ENCODE measurements around the gene NCBP3. TPM values are rescaled to one million over a fixed set of nuclear protein-coding genes. Genes with fewer than 3 reads are reported as not detected.
A peak's percentile ranks its signal among the peaks of the same experiment; 100 is the strongest.

The NCBP3 gene
- total RNA-seq, 5 donors from 2014 or later (not counting 1 experiment from before 2014, with no cell fraction given) = 35.6 to 55.5 (median 46.7) TPM

DNA sequence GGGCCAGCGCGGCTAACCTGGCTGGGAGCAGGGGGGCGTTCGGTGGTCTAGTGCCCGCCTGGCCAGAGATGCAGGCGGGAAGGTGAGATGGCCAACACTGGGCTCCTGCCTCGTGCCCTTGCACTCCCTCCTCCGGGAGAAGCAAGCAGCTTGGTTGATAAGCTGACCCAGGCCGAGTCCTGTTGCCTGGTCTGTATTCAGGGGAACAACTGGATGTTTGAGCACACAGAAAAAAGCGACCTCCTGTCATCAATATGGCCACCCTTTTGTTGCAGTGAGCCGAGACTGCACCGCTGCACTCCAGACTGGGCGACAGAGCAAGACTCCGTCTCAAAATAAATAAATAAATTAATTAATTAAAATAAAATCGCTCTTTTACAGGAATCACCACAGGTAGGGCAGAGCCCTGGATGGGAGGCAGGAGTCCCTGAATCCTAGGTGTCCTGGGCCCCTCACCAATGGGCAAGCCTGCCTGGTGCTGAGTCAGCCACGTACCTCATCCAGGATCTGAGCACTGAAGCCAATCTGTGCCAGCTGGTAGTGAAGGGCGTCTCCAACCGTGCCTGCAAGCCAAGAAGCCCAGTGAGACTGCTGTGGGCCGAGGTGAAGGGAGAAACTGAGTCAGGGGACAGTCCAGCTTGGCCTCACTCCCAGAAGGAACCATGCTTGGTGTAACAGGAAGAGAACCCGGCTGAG, 90.6 kb downstream of the NCBP3 start:
- WGBS (ENCODE audit: insufficient coverage) = 86% methylated on average over 16 of the region's 20 CpGs
- Mint-ChIP-seq H3K27ac (peak overlapping the region; percentile 49 to 75), H3K9me3 (no peaks in the 10 kb centered on the region), H3K36me3 (peaks cover 3% of the 10 kb centered on the region), H3K4me1 (peaks cover 14 to 30% (median 26%) of the 10 kb centered on the region in 3 donors), H3K4me3 (peak overlapping the region; percentile 41 to 50 (median 46)), H3K27me3 (no peaks in the 10 kb centered on the region)
- Histone ChIP-seq H3K27ac (ENCODE audit: low read length) (peak overlapping the region; percentile 62), H3K9me3 (no peaks in the 10 kb centered on the region), H3K4me3 (ENCODE audit: control insufficient read depth in 1 of 2, extremely low read depth in 1 of 2, low read length in 1 of 2) (peak overlapping the region; percentile 11 to 28), H3K27me3 (replicated peaks in 1 of 2; ENCODE audit: control insufficient read depth in 2 of 2, extremely low read depth in 1 of 2, insufficient read depth in 2 of 2, low read length in 1 of 2) (no peaks in the 10 kb centered on the region), H3K36me3 (ENCODE audit: control insufficient read depth in 2 of 2, extremely low read depth in 1 of 2, insufficient read depth in 1 of 2, low read length in 1 of 2) (no peaks in the 10 kb centered on the region), H3K4me1 (ENCODE audit: control insufficient read depth in 1 of 2, extremely low read depth in 1 of 2, insufficient read depth in 2 of 2, low read length in 2 of 2) (peaks cover 8 to 37% of the 10 kb centered on the region in 2 experiments)
- ChIA-PET POLR2A (interaction anchor here (0.5 to 0.6 kb wide), 4 partner anchors 45 to 952 kb away, joined by 3 to 6 read pairs (median 4); no protein-coding TSS in a partner anchor), CTCF (interaction anchor here in 1 of 2 donors (0.6 to 1.6 kb wide), 5 partner anchors 14 to 1684 kb away, joined by 3 to 8 read pairs (median 5); no protein-coding TSS in a partner anchor)
- ATAC-seq (replicated peaks in 1 of 4) = no peak
- DNase-seq = no peak

DNA sequence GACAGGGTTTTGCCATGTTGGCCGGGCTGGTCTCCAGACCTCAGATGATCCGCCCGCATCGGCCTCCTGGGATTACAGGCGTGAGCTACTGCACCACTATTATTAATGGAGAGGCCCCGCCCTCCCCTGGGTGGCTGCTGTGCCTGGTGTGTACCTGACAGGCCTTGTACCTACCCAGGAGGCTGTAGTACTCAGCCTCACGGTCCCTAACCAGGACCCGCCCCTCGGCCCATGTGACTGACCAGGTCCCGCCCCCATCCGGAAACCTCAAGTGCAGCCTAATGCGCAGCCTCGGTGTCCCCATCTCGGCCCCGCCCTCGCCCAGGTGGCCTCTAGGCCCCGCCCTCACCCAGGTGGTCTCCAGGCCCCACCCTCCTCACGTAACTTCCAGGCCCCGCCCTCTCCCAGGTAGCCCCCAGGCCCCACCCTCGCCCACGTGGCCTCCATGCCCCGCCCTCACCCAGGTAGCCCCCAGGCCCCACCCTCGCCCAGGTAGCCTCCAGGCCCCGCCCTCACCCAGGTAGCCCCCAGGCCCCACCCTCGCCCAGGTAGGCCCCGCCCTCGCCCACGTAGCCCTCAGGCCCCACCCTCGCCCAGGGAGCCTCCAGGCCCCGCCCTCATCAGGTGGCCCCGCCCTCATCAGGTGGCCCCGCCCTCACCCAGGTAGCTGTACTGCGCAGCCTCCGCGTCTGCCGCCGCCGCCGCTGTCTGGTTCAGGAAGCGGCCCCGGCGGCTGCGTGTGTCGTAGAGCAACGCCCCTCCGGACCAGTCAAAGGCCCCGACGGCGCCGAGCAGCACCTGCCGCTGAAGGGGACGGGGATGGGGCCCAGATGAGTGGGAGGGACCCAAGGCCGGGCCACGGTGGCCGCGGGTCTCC, 91.3 kb downstream of the NCBP3 start:
- peaks cover under 1% of the 10 kb centered on the region for H3K36me3 Mint-ChIP-seq
- H3K4me3 Mint-ChIP-seq = peak overlapping the region in 1 of 3 donors; percentile 46
- peak overlapping the region in 1 of 2 donors; percentile 55 for H3K27ac Mint-ChIP-seq
- Histone ChIP-seq H3K36me3 (ENCODE audit: control insufficient read depth in 2 of 2, extremely low read depth in 1 of 2, insufficient read depth in 1 of 2, low read length in 1 of 2) (no peaks in the 10 kb centered on the region), H3K9me3 (no peaks in the 10 kb centered on the region), H3K4me1 (ENCODE audit: control insufficient read depth in 1 of 2, extremely low read depth in 1 of 2, insufficient read depth in 2 of 2, low read length in 2 of 2) (peaks cover 15 to 45% of the 10 kb centered on the region in 2 experiments), H3K4me3 (ENCODE audit: control insufficient read depth in 1 of 2, extremely low read depth in 1 of 2, low read length in 1 of 2) (peak overlapping the region; percentile 11 to 28), H3K27me3 (replicated peaks in 1 of 2; ENCODE audit: control insufficient read depth in 2 of 2, extremely low read depth in 1 of 2, insufficient read depth in 2 of 2, low read length in 1 of 2) (no peaks in the 10 kb centered on the region), H3K27ac (ENCODE audit: low read length) (peak overlapping the region; percentile 62)
- H3K4me1 Mint-ChIP-seq = peaks cover 22 to 38% (median 33%) of the 10 kb centered on the region in 3 donors
- H3K9me3 Mint-ChIP-seq = no peaks in the 10 kb centered on the region
- peak; percentile 82 to 88 (median 86) for ATAC-seq (replicated peaks in 1 of 4)
- no peaks in the 10 kb centered on the region for H3K27me3 Mint-ChIP-seq
- 24% methylated on average over 49 of the region's 56 CpGs for WGBS (ENCODE audit: insufficient coverage)
- ChIA-PET POLR2A (interaction anchor here (0.5 to 0.6 kb wide), 3 partner anchors 44 to 91 kb away, joined by 3 to 4 read pairs (median 4); partner anchors contain the start of gene NCBP3 (in 1 of the 2)), CTCF (interaction anchor here (0.6 to 1.6 kb wide), 4 partner anchors 13 to 103 kb away, joined by 3 to 8 read pairs (median 4); no protein-coding TSS in a partner anchor)
- DNase-seq = peak; percentile 50 to 91 (median 80)

DNA sequence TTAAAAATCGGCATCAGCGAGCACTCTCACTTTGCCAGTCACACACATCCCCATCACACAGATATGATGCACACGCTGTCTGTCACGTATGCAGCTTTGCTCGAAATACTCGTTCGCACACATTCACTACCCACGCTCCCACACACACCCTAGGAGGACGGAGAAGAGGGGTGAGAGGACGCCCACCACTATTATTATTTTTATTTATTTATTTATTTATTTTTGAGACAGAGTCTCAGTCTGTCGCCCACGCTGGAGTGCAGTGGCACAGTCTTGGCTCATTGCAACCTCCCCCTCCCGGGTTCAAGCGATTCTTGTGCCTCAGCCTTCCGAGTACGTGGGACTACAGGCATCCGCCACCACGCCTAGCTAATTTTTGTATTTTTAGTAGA, 92.0 kb downstream of the NCBP3 start:
- CTCF ChIA-PET = interaction anchor here in 1 of 2 donors (0.6 kb wide), 1 partner anchor 104 kb away, joined by 4 read pairs; no protein-coding TSS in a partner anchor

DNA sequence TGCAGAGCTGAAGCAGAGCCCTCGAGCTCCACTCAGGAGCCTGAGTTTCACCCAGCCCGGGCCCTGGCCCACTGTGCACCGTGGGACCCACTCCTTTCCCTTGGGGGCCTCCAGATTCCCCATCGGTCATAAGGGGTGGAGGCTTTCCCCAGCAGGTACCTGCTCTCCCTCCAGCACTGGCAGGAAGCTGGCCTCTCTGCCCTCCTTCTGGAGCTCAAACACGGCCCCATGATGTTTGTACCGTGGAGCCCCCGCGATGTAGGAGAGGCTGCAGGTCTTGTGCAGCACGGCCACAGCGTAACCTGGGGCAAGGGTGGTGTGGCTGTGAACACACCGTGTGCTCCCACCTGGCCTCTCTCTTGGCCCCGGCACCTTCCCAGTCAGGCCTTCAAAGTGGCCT, 92.4 kb downstream of the NCBP3 start:
- Histone ChIP-seq H3K4me3 (ENCODE audit: control insufficient read depth in 1 of 2, extremely low read depth in 1 of 2, low read length in 1 of 2) (no peak overlapping the region), H3K36me3 (ENCODE audit: control insufficient read depth in 2 of 2, extremely low read depth in 1 of 2, insufficient read depth in 1 of 2, low read length in 1 of 2) (no peaks in the 10 kb centered on the region), H3K4me1 (ENCODE audit: control insufficient read depth in 1 of 2, extremely low read depth in 1 of 2, insufficient read depth in 2 of 2, low read length in 2 of 2) (peaks cover 17 to 53% of the 10 kb centered on the region in 2 experiments), H3K27me3 (replicated peaks in 1 of 2; ENCODE audit: control insufficient read depth in 2 of 2, extremely low read depth in 1 of 2, insufficient read depth in 2 of 2, low read length in 1 of 2) (no peaks in the 10 kb centered on the region), H3K27ac (ENCODE audit: low read length) (no peak overlapping the region), H3K9me3 (no peaks in the 10 kb centered on the region)
- H3K27me3 Mint-ChIP-seq = no peaks in the 10 kb centered on the region
- H3K9me3 Mint-ChIP-seq = no peaks in the 10 kb centered on the region
- H3K4me3 Mint-ChIP-seq = no peak overlapping the region
- peak overlapping the region; percentile 37 to 65 for H3K27ac Mint-ChIP-seq
- WGBS (ENCODE audit: insufficient coverage) = 93% methylated on average over 4 of the region's 12 CpGs
- DNase-seq = no peak
- H3K36me3 Mint-ChIP-seq = no peaks in the 10 kb centered on the region
- ChIA-PET POLR2A (no interaction called here), CTCF (no interaction called here)
- ATAC-seq (replicated peaks in 1 of 4) = no peak
- H3K4me1 Mint-ChIP-seq = peaks cover 32 to 45% (median 40%) of the 10 kb centered on the region in 3 donors

More for the DNA sequence above, 92.0 kb downstream of the NCBP3 start:
- H3K27me3 ChIP-seq (replicated peaks in 1 of 2; ENCODE audit: control insufficient read depth in 2 of 2, extremely low read depth in 1 of 2, insufficient read depth in 2 of 2, low read length in 1 of 2) = no peaks in the 10 kb centered on the region
- ATAC-seq (replicated peaks in 1 of 4) (no peak), DNase-seq (no peak)
- POLR2A ChIA-PET = no interaction called here
- H3K27ac ChIP-seq (ENCODE audit: low read length) = no peak overlapping the region
- WGBS (ENCODE audit: insufficient coverage) = no CpG with 5 or more reads among the region's 18 CpGs
- Mint-ChIP-seq H3K27me3 (no peaks in the 10 kb centered on the region), H3K4me3 (no peak overlapping the region), H3K9me3 (no peaks in the 10 kb centered on the region), H3K36me3 (no peaks in the 10 kb centered on the region), H3K27ac (peak overlapping the region; percentile 37 to 65), H3K4me1 (peaks cover 28 to 42% (median 36%) of the 10 kb centered on the region in 3 donors)
- no peaks in the 10 kb centered on the region for H3K9me3 ChIP-seq
- no peak overlapping the region for H3K4me3 ChIP-seq (ENCODE audit: control insufficient read depth in 1 of 2, extremely low read depth in 1 of 2, low read length in 1 of 2)
- H3K36me3 ChIP-seq (ENCODE audit: control insufficient read depth in 2 of 2, extremely low read depth in 1 of 2, insufficient read depth in 1 of 2, low read length in 1 of 2) = no peaks in the 10 kb centered on the region
- peaks cover 15 to 49% of the 10 kb centered on the region in 2 experiments for H3K4me1 ChIP-seq (ENCODE audit: control insufficient read depth in 1 of 2, extremely low read depth in 1 of 2, insufficient read depth in 2 of 2, low read length in 2 of 2)

Other genes with a start within 250 kb of the NCBP3 start
- 1 to 10 TPM; 4.3 to 8.0 (median 6.0) TPM for gene TRPV1, start 236.8 kb downstream of the NCBP3 start, total RNA-seq
- 10 to 100 TPM in 3 of 5 donors, 1 to 10 TPM in 2; 6.4 to 12.3 (median 10.5) TPM for gene SHPK, start 210.0 kb downstream of the NCBP3 start, total RNA-seq
- gene CTNS, start 209.5 kb downstream of the NCBP3 start, total RNA-seq = 10 to 100 TPM in 3 of 5 donors, 1 to 10 TPM in 2; 7.1 to 15.9 (median 11.4) TPM
- 10 to 100 TPM in 3 of 5 donors, 1 to 10 TPM in 2; 9.1 to 15.3 (median 14.6) TPM for gene TAX1BP3, start 177.7 kb downstream of the NCBP3 start, total RNA-seq
- 10 to 100 TPM; 22.4 to 36.2 (median 33.6) TPM for gene EMC6, start 177.4 kb downstream of the NCBP3 start, total RNA-seq
- gene P2RX5, start 150.1 kb downstream of the NCBP3 start, total RNA-seq = 10 to 100 TPM; 19.6 to 35.6 (median 29.9) TPM
- 1 to 10 TPM in 1 of 5 donors, under 1 TPM in 4; 0.33 to 1.0 (median 0.68) TPM for gene HASPIN, start 122.3 kb downstream of the NCBP3 start, total RNA-seq
- 10 to 100 TPM; 13.0 to 40.0 (median 25.2) TPM for gene ITGAE, start 45.1 kb downstream of the NCBP3 start, total RNA-seq
- gene CAMKK1, start 46.8 kb upstream of the NCBP3 start, total RNA-seq = 10 to 100 TPM in 1 of 5 donors, 1 to 10 TPM in 4; 5.3 to 11.0 (median 6.0) TPM
- 1 to 10 TPM in 3 of 5 donors, under 1 TPM in 2; 0.95 to 3.3 (median 1.2) TPM for gene P2RX1, start 70.2 kb upstream of the NCBP3 start, total RNA-seq
- gene ATP2A3, start 118.2 kb upstream of the NCBP3 start, total RNA-seq = 100 to 1,000 TPM; 228 to 303 (median 248) TPM